K562 (cell line): ENCODE results near the gene PHACTR2. TPM values are rescaled to one million over a fixed set of nuclear protein-coding genes. Genes with fewer than 3 reads are reported as not detected.

ENCODE experiments used
- ATAC-seq: fragments of 200-7000 bp; cut with Tn5 transposase; 3 replicates; pipeline ENCODE4 v1.9.1; 2020; ENCODE audit warnings: moderate library complexity
- BruUV-seq: library from RNA; stranded (reverse); fragments of 400-500 nt; replicated peaks from 2 replicates; lab custom pipeline; 2021; lab: Mats Ljungman, UMichigan
- CTCF ChIA-PET: fragments of 300-600 bp; formaldehyde crosslinking; extraction: SDS; loops from one replicate; lab custom pipeline; 2021; ENCODE audit warnings: low intra/inter-chr PET ratio; lab: Yijun Ruan, JAX
- POLR2A ChIA-PET: fragments of 300-600, 350-650 bp; sonication (Branson Sonifier 250); formaldehyde crosslinking; extraction: SDS; loops from one replicate; lab custom pipeline; 2021; ENCODE audit warnings: antibody characterized with exemption, inconsistent platforms; lab: Yijun Ruan, JAX
- DNase-seq, 4 experiments: peaks; one replicate each; pipeline versions ENCODE4 v3.0.0 to v3.0.0-alpha.2; 2011 to 2018; ENCODE audit warnings: low spot score in 3 of 4, mixed read lengths in 3 of 4; ENCODE audit errors: extremely low read depth in 1 of 4
- FAIRE-seq: peaks from 2 replicates; lab custom pipeline; 2011; peaks lifted over from hg19 to GRCh38; lab: Jason Lieb, UNC
- H2AFZ ChIP-seq: 2 replicates; pipeline ENCODE4 v1.6.0; 2011; ENCODE audit warnings: low read depth, low read length, control low read depth, inconsistent platforms
- H3K27ac ChIP-seq: fragments of 200-600 bp; 3 replicates; pipeline ENCODE4 v1.8.0; 2011; ENCODE audit warnings: low read depth, mild to moderate bottlenecking, control low read depth, inconsistent platforms, low read length, moderate library complexity, mixed read lengths; ENCODE audit errors: extremely low read depth
- H3K27me3 ChIP-seq, 2 experiments: fragments of 300-600 bp in 1 of 2; 2 replicates in 1 of 2; 3 replicates in 1 of 2; pipeline versions ENCODE4 v1.6.0 to v1.8.0; 2011; ENCODE audit warnings: inconsistent platforms in 2 of 2, low read length in 2 of 2, mild to moderate bottlenecking in 1 of 2, mixed read lengths in 1 of 2, moderate library complexity in 1 of 2; ENCODE audit not compliant: control insufficient read depth in 2 of 2, insufficient read depth in 2 of 2
- H3K36me3 ChIP-seq: fragments of 300-600 bp; 3 replicates; pipeline ENCODE4 v1.8.0; 2011; ENCODE audit warnings: mild to moderate bottlenecking, low read length, inconsistent platforms; ENCODE audit not compliant: control insufficient read depth, insufficient read depth
- H3K4me1 ChIP-seq, 2 experiments: fragments of 200-600 bp in 1 of 2; replicated peaks in 1 of 2; 2 replicates in 1 of 2; 3 replicates in 1 of 2; pipeline versions ENCODE4 v1.5.1 to v1.8.0; 2011; ENCODE audit warnings: inconsistent platforms in 2 of 2, low read length in 2 of 2, mild to moderate bottlenecking in 1 of 2, mixed read lengths in 1 of 2, moderate library complexity in 1 of 2; ENCODE audit not compliant: control insufficient read depth in 2 of 2, insufficient read depth in 2 of 2
- H3K4me2 ChIP-seq: 2 replicates; pipeline ENCODE4 v1.6.1; 2011; ENCODE audit warnings: low read length, control low read depth, inconsistent platforms, mixed read lengths; ENCODE audit not compliant: insufficient read depth
- H3K4me3 ChIP-seq: fragments of 200-600 bp; sonication (generic), shearing (Covaris generic); 2 replicates; pipeline ENCODE4 v1.5.1; 2016; ENCODE audit warnings: control low read depth, inconsistent platforms
- H3K79me2 ChIP-seq: fragments of 200-600 bp; 3 replicates; pipeline ENCODE4 v1.8.0; 2011; ENCODE audit warnings: low read length, inconsistent platforms; ENCODE audit not compliant: control insufficient read depth, insufficient read depth
- H3K9ac ChIP-seq, 2 experiments: 2 replicates each; pipeline versions ENCODE4 v1.6.0 to v1.6.1; 2011; ENCODE audit warnings: low read depth in 2 of 2, low read length in 2 of 2, control low read depth in 1 of 2, inconsistent platforms in 1 of 2, mild to moderate bottlenecking in 1 of 2, mixed read lengths in 1 of 2; ENCODE audit not compliant: insufficient read depth in 1 of 2
- H3K9me1 ChIP-seq: one replicate; pipeline ENCODE4 v1.6.0; 2011; ENCODE audit warnings: inconsistent platforms, mild to moderate bottlenecking, low read length, moderate library complexity; ENCODE audit not compliant: control insufficient read depth, insufficient read depth
- H3K9me3 ChIP-seq: replicated peaks from 2 replicates; pipeline ENCODE4 v1.5.1; 2011; ENCODE audit warnings: low read depth, low read length, inconsistent platforms; ENCODE audit not compliant: control insufficient read depth, insufficient read depth
- H4K20me1 ChIP-seq: replicated peaks from 2 replicates; pipeline ENCODE4 v1.6.1; 2011; ENCODE audit warnings: low read length, inconsistent platforms, mixed read lengths; ENCODE audit not compliant: control insufficient read depth, insufficient read depth
- HNRNPUL1 ChIP-seq: fragments of 200-400 bp; formaldehyde crosslinking; IDR thresholded peaks from 2 replicates; pipeline ENCODE4 v1.6.1; 2017; ENCODE audit warnings: low read length
- NR2C2 ChIP-seq, 2 experiments: fragments of 200-800 bp in 1 of 2; sonication (Bioruptor generic) in 1 of 2; sonication (generic) in 1 of 2; formaldehyde crosslinking in 1 of 2; IDR thresholded peaks; 2 replicates each; pipeline versions ENCODE4 v1.6.1 to v1.8.0; 2016 to 2022; ENCODE audit warnings: mild to moderate bottlenecking in 1 of 2, missing compliant biosample characterization in 1 of 2, missing genetic modification characterization in 1 of 2, missing genetic modification reagents in 1 of 2
- PPARD ChIP-seq: fragments of 250-450 bp; sonication (Bioruptor Pico); IDR thresholded peaks from 2 replicates; pipeline ENCODE4 v1.8.0; 2022; ENCODE audit warnings: inconsistent platforms, mild to moderate bottlenecking, moderate library complexity
- ZNF347 ChIP-seq: fragments of 450-650 bp; formaldehyde crosslinking; IDR thresholded peaks from 2 replicates; pipeline ENCODE4 v1.4.0; 2020; ENCODE audit warnings: low read depth, mild to moderate bottlenecking, moderate library complexity
- ZNF445 ChIP-seq: fragments of 250-450 bp; sonication (Bioruptor Pico); IDR thresholded peaks from 2 replicates; pipeline ENCODE4 v1.4.0; 2020; ENCODE audit warnings: low read depth, mild to moderate bottlenecking, moderate library complexity
- ZNF584 ChIP-seq: fragments of 200-800 bp; sonication (Bioruptor generic); IDR thresholded peaks from 2 replicates; pipeline ENCODE4 v1.6.1; 2016; ENCODE audit warnings: low read depth, mild to moderate bottlenecking, missing genetic modification characterization, missing compliant biosample characterization
- WGBS: fragments of 100-300 bp; shearing (Covaris generic); methylation state at CpG from one replicate; pipeline ENCODE4 v1.1.6; 2016; ENCODE audit warnings: low coverage, mixed read lengths; ENCODE audit not compliant: insufficient coverage; ENCODE audit errors: missing lambda C conversion rate; 5-methylcytosine and 5-hydroxymethylcytosine counted together
- in situ Hi-C: fragments of 300-500 bp; cut with MboI; formaldehyde crosslinking; loops from 4 replicates; pipeline ENCODE4 v1.15.0; 2018; ENCODE audit warnings: inconsistent platforms, mixed read lengths
- intact Hi-C: fragments of 100-400 bp; cut with micrococcal nuclease; formaldehyde crosslinking; loops from 2 replicates; pipeline ENCODE4 v1.14.2; 2022
- polyA plus RNA-seq, 8 experiments: library from polyadenylated mRNA; depleted of rRNA in 4 of 8; stranded (reverse) in 5 of 8; unstranded in 3 of 8; fragments of >200 nt; fragmentation: Nextera tagmentation in 2 of 8; fragmentation: Illumina TruSeq in 1 of 8; extraction: Ambion mirVana in 2 of 8; extraction: Trizol in 1 of 8; gene quantifications; 2 replicates each; pipeline versions ENCODE4 v1.2.1 to v1.2.3, GENCODE V29; 2011 to 2014; ENCODE audit warnings: inconsistent platforms in 1 of 8, missing spikeins in 1 of 8
- total RNA-seq, 7 experiments: library from RNA; depleted of rRNA in 6 of 7; stranded (reverse); fragments of >200 nt in 6 of 7; fragmentation: Illumina TruSeq in 2 of 7; extraction: Trizol in 2 of 7; gene quantifications; 2 replicates each; pipeline versions ENCODE4 v1.2.1 to v1.2.3, GENCODE V29; 2011 to 2021; ENCODE audit warnings: low replicate concordance in 1 of 7

The PHACTR2 gene
- total and polyA plus RNA-seq, 9 of the 15 experiments (the other 6 are each of a cell fraction or from before 2014, with no cell fraction given) = 5.3 to 52.5 (median 22.9) TPM

- POLR2A ChIA-PET = interaction anchor here (1.0 kb wide), 1 partner anchor 9 kb away, joined by 6 read pairs; no protein-coding TSS in a partner anchor
- no peak for TF ChIP-seq PPARD
- TF ChIP-seq HNRNPUL1 = no peak
- no peak for TF ChIP-seq ZNF584 (CRISPR knock-in tag)
- no peak for TF ChIP-seq ZNF347 (CRISPR knock-in tag)
- TF ChIP-seq ZNF445 (CRISPR knock-in tag) = no peak
- no peak for TF ChIP-seq NR2C2 (CRISPR knock-in tag; IDR thresholded peaks at IDR 0.05)
- TF ChIP-seq NR2C2 (tag; IDR thresholded peaks at IDR 0.05) = no peak
- H3K9me1 ChIP-seq = no peaks in the 10 kb centered on the region
- CTCF ChIA-PET = no interaction called here
- in situ Hi-C loops = no loop called here
- H3K4me3 ChIP-seq = no peak overlapping the region
- ATAC-seq (no peak), DNase-seq (no peak), FAIRE-seq (no peak)
- no peak overlapping the region for H3K27ac ChIP-seq
- BruUV-seq = no TSS peak
- 69% methylated on average over 2 of the region's 2 CpGs for WGBS
- H2AFZ ChIP-seq = no peak overlapping the region
- H3K4me1 ChIP-seq = peaks cover 0 to 16% of the 10 kb centered on the region in 2 experiments; a peak in 3 of 5 replicates
- 0 out of 3 replicates have a peak, but pooled peaks cover 3% of the 10 kb centered on the region for H3K79me2 ChIP-seq
- H3K9me3 ChIP-seq = no peaks in the 10 kb centered on the region
- no peak overlapping the region for H3K4me2 ChIP-seq
- intact Hi-C loops = no loop called here
- no peaks in the 10 kb centered on the region for H3K36me3 ChIP-seq
- H3K9ac ChIP-seq = no peak overlapping the region
- no peaks in the 10 kb centered on the region for H4K20me1 ChIP-seq
- H3K27me3 ChIP-seq = no peaks in the 10 kb centered on the region
These were observed 19.5 kb downstream of the PHACTR2 start for GRCh38 chr6:143697076-143697800.
